Stimulated activated CD4-positive, alpha-beta T cell treated with anti-CD3 and anti-CD28 coated beads, Interleukin-15, amount 100 ng/mL, for 1 hour (primary cell): Measurements from ENCODE around the gene SPATA19.
"Not testable (repeated sequence)": the region's sequence is repeated elsewhere in the genome, so short reads cannot be mapped to it uniquely, and the experiment has no call there.

Experiments used
- DNase-seq, 2 donors: peaks; one replicate each; pipeline ENCODE4 v3.0.0-alpha.2; 2020; ENCODE audit warnings: low read depth in 1 of 2, low spot score in 1 of 2

Gene SPATA19

GRCh38 chr11:133845413-133845812 is at the start of gene SPATA19:
TSS of gene SPATA19 (minus strand) at chr11:133845513. CDS start at chr11:133845446, 67 bp downstream.
- DNase-seq = no peak

DNA sequence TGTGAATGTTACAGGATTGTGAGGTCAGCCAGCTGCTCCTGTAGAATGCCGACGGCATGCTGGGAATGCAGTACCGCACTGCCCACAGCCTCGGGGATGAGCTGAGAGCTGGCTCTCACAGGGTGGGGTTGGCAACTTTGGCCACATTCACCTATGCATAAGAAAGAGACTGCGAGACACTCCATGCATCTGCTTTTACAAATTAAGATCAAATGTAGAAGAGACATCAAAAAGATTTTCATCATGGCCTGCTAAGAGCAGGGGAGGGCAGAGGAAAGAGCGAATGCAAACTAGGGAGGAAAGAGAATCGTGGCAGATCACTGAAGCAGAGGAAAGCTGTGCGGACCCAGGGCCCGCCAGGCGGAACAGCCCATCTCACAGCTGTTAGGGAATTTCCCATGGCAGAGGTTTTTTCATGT is 49.8 kb upstream of the SPATA19 start:
- DNase-seq = no peak

- DNase-seq = no peak
Observed at GRCh38 chr11:133893381-133893780, 48.1 kb upstream of the SPATA19 start.

GRCh38 chr11:133892584-133893380 is 47.5 kb upstream of the SPATA19 start:
- no peak for DNase-seq

DNA sequence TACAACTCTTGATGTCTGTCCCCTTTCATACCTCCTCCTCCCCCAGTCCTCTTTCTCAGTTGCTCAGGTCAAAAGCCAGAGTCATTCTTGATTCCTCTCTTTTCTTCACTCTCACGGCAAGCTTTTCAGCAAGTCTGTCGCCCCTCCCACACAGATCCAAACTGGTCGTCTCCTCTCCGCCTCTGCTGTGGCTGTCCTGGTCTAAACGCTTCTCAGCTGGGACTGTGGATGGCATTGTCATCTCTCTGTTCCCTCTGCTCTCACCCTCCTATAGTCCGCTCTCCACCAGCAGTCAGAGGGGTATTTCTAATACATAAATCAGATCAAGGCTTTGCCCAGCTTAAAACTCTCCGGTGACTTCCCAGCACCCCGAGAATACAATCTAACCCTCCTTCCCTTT is 46.8 kb upstream of the SPATA19 start:
- DNase-seq = no peak

DNA sequence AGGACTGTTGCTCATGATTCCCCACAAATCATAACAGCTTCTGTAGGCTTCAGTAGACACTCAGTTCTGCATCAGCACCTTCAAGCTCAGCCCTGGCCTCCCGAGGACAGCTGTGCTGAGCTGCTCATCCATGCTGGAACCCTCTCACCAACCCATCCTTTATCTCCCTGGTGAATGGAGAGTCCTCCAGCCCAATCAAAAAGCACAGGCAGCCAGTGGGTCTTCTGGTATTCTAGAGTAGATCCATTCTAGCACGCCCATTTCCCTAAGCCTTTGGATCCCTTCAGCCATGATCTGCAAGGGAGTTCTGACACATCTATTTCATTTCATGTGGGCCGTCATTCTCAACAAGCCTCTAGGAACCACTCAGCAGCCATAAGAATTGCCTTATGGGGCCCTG is 44.6 kb upstream of the SPATA19 start:
- DNase-seq = no peak

- DNase-seq = no peak
Observed at GRCh38 chr11:133889188-133889587, 43.9 kb upstream of the SPATA19 start.

GRCh38 chr11:133887692-133888332 is 42.5 kb upstream of the SPATA19 start:
- DNase-seq = no peak

DNA sequence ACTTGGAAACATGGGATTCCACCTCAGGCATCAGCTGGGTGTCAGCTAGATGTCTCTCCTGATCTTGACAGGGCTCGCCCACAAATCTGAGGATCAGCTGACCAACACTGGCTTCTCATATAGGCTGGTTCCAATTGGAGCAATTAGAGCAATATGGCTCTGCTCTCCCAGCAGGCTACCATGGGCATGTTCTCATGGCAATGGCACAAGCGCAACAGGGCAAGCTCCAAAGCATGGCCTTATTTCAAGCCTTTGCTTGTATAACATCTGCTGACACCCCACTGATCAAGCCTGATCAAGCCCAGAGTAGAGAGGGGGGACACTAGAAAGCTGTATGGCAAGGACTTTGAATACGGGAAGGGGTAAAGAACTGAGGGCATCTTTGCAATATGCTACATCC is 40.7 kb upstream of the SPATA19 start:
- no peak for DNase-seq

GRCh38 chr11:133872160-133872559 is 26.8 kb upstream of the SPATA19 start:
- DNase-seq = no peak

DNA sequence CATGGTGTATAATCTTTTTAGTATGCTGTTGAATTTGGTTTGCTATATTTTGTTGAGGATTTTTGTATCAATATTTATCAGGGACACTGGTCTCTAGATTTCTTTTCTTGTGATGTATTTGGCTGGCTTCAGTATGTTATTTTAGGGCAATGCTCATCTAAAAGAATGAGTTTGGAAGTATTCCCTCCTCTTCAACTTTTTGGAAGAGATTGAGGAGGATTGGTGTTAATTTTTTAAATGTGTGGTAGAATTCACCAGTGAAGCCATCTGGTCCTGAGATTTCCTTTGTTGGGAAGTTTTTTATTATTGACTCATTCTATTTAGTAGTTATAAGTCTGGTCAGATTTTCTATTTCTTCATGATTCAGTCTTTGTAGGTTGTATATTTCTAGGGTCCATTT is 22.1 kb upstream of the SPATA19 start:
- DNase-seq = no peak

DNA sequence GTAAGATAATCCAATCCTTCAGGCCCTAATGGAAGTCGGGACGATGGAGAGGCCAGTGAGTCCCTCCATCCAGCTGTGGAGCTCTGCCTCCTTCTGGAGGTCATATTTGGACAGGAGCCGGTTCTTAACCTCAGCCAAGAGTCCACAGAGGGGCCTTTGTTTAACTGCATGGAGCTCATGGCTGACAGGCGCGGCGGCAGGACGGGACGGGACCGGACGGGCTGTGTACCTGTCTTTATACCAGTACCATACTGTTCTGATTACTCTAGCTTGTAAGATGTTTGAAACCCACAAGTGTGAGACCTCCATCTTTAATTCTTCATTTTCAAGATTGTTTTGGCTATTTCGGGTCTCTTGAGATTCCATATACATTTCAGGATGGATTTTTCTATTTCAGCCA is 20.2 kb upstream of the SPATA19 start:
- no peak for DNase-seq

GRCh38 chr11:133864756-133865155 is 19.4 kb upstream of the SPATA19 start:
- no peak for DNase-seq

GRCh38 chr11:133860151-133860550 is 14.8 kb upstream of the SPATA19 start:
- no peak for DNase-seq

DNA sequence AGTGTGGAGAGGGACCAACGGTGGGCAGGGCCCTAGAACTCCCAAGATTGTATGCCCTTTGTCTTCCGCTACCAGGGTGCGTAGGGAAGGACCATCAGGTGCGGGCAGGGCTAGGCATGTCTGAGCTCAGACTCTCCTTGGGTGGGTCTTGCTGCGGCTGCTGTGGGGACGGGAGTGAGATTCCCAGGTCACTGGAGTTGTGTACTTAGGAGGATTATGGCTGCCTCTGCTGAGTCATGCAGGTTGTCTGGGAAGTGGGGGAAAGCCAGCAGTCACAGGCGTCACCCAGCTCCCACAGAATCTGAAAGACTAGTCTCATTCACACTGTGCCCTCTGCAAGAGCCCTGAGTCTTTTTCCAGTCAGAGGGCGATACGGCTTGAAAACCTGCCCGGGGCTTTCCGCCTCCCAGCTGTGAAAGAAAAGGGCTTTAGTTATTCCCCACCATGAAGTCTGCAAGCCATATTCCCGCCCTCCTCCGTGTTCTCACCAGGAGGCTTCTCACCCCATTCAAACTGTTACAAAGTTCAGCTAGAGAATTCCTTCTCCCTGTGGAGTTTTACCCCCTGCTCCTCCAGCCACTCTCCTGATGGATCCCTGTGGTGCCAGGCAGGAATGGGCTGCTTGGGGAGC is 9.1 kb upstream of the SPATA19 start:
- DNase-seq = not testable (repeated sequence)

DNA sequence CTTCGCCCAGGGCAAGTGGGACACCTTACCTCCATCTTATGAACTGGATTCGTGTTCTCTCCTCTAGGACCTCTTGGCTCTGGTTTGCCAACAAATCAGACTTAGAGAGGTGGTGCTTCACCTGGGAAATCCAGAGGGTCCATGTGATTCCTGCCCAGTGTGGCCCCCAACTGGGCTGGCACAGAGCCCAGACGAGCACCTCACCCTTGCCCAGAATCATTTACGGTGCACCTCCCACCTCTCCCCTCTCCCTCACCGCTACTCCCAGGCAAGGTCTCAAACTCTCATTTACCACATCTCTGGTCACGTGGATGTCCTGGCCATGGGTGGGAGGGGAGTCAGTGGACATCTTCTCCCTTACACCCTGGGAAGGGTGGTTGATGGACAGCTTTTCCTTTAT is 1.1 kb downstream of the SPATA19 start:
- no peak for DNase-seq

GRCh38 chr11:133843454-133843987 is 1.8 kb downstream of the SPATA19 start:
- no peak for DNase-seq

- DNase-seq = no peak
Observed at GRCh38 chr11:133842730-133843129, 2.6 kb downstream of the SPATA19 start.

- DNase-seq = no peak
Observed at GRCh38 chr11:133842053-133842452, 3.3 kb downstream of the SPATA19 start.

DNA sequence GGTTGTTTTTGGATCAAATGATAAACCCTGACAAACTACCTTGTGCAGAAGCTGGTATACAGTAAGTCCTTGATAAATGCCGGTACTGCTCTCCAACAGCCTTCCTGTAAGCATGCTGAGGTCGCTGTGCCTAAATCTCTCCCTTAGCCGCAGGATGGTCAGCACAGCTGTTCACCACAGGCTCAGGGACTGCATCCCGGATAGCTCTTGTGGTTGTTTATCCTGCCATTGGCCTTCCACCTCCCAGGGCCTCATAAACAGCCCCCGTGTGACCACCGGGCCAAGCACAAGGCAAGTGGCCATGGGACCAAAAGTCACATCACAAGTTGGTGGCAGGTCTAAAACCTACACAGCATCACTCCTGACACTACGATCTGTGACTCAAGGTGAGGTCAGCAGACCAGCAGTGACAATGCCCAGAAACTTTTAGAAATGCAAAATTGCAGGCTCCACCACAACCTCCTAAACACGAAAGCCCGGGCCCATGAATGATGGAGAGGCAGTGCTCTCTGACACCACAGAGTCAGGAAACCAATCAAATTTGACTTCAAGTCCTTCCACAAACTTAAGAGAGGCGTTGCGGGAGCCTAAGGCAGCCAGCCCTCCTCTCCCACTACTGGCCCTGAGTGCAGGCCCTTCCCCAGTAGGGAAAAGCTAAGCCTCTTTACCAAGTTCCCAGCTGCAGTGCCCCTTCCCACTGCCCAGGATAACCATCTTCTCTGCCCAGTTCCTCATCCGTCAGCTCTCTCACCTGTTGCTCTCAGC is 3.9 kb downstream of the SPATA19 start:
- DNase-seq = no peak

DNA sequence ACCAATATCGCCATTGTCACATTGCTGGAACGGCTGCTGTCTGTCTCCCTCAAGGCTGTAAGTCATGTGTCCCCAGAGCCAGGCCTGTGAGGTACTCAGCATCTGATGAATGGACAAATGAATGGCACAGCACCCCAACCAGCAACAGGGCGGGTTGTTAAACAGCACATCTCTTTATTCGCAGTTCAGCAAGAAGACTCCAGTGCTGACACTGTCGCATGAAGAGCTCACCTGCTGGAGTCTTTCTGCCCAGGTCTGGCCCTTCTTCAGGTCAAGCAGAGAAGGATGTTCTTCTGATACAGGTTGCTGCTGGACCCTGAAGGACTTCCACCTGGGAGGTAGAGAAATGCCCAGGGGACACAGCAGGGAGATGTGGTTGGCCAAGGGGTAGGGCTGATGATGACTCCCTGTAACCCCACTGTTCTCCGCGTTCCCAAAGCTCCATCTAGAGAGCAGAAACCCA is 4.8 kb downstream of the SPATA19 start:
- no peak for DNase-seq
